Neural cell (in vitro differentiated cells): ENCODE data around the gene SLC47A1. TPM values are rescaled to one million over a fixed set of nuclear protein-coding genes. Genes with fewer than 3 reads are reported as not detected.

Source experiments
- H2AFZ ChIP-seq: fragments of 200-600, 300-800 bp; sonication (generic), shearing (Covaris generic); 2 replicates; pipeline ENCODE4 v1.6.0; 2014; ENCODE audit warnings: low read depth, mild to moderate bottlenecking, antibody characterized with exemption, low read length, moderate library complexity
- H3F3A ChIP-seq: fragments of 200-600 bp; shearing (Covaris generic); 2 replicates; pipeline ENCODE4 v1.6.1; 2016; ENCODE audit warnings: mild to moderate bottlenecking, moderate library complexity, mixed read lengths, antibody characterized with exemption, low read length; ENCODE audit not compliant: insufficient read depth, poor library complexity, severe bottlenecking
- H3K27ac ChIP-seq: fragments of 200-600, 300-800 bp; sonication (generic), shearing (Covaris generic); 2 replicates; pipeline ENCODE4 v1.5.1; 2014; ENCODE audit warnings: mild to moderate bottlenecking, low read length, moderate library complexity
- H3K27me3 ChIP-seq: fragments of 300-800, 200-600 bp; sonication (generic), shearing (Covaris generic); 2 replicates; pipeline ENCODE4 v1.6.0; 2014; ENCODE audit warnings: mild to moderate bottlenecking, low read depth, low read length, moderate library complexity; ENCODE audit not compliant: insufficient read depth
- H3K36me3 ChIP-seq: fragments of 300-800, 200-600 bp; sonication (generic), shearing (Covaris generic); 2 replicates; pipeline ENCODE4 v1.5.1; 2014; ENCODE audit warnings: mild to moderate bottlenecking, antibody characterized with exemption, low read length, moderate library complexity; ENCODE audit not compliant: insufficient read depth
- H3K4me2 ChIP-seq: fragments of 300-800, 200-600 bp; sonication (generic), shearing (Covaris generic); 2 replicates; pipeline ENCODE4 v1.6.0; 2014; ENCODE audit warnings: mild to moderate bottlenecking, low read length
- H3K4me3 ChIP-seq: fragments of 300-800, 200-600 bp; sonication (generic), shearing (Covaris generic); 2 replicates; pipeline ENCODE4 v1.5.1; 2014; ENCODE audit warnings: mild to moderate bottlenecking, low read length, moderate library complexity
- H3K79me2 ChIP-seq: fragments of 200-600 bp; shearing (Covaris generic); replicated peaks from 2 replicates; pipeline ENCODE4 v1.6.0; 2014; ENCODE audit warnings: mild to moderate bottlenecking, low read length, moderate library complexity; ENCODE audit not compliant: insufficient read depth
- H3K9ac ChIP-seq: fragments of 300-800, 200-600 bp; sonication (generic), shearing (Covaris generic); 2 replicates; pipeline ENCODE4 v1.6.1; 2016; ENCODE audit warnings: mild to moderate bottlenecking, low read length, mixed read lengths
- H3K9me2 ChIP-seq: fragments of 200-600 bp; shearing (Covaris generic); 2 replicates; pipeline ENCODE4 v1.6.1; 2016; ENCODE audit warnings: mild to moderate bottlenecking, low read length, mixed read lengths; ENCODE audit not compliant: insufficient read depth
- H3K9me3 ChIP-seq: fragments of 200-600, 300-800 bp; sonication (generic), shearing (Covaris generic); 2 replicates; pipeline ENCODE4 v1.6.1; 2016; ENCODE audit warnings: mild to moderate bottlenecking, mixed run types, low read length, moderate library complexity, mixed read lengths
- H4K20me1 ChIP-seq: fragments of 200-600 bp; shearing (Covaris generic); 2 replicates; pipeline ENCODE4 v1.6.1; 2016; ENCODE audit warnings: mild to moderate bottlenecking, mixed run types; ENCODE audit not compliant: insufficient read depth
- CTCF ChIP-seq: fragments of 450-650 bp; IDR thresholded peaks from 2 replicates; pipeline ENCODE4 v1.5.1; 2014; ENCODE audit warnings: antibody characterized with exemption, mild to moderate bottlenecking, moderate library complexity; ENCODE audit not compliant: poor library complexity, severe bottlenecking
- EP300 ChIP-seq: fragments of 450-650 bp; conservative IDR thresholded peaks from 2 replicates; pipeline ENCODE4 v1.6.1; 2014; ENCODE audit warnings: antibody characterized with exemption, mild to moderate bottlenecking, moderate library complexity; ENCODE audit not compliant: poor library complexity, severe bottlenecking
- EZH2 ChIP-seq: fragments of 200-600, 300-800 bp; shearing (Covaris generic), sonication (generic); IDR thresholded peaks from 2 replicates; pipeline ENCODE4 v1.6.1; 2014; ENCODE audit warnings: antibody characterized with exemption, low read length, borderline replicate concordance, mild to moderate bottlenecking; ENCODE audit not compliant: insufficient read depth, poor library complexity, severe bottlenecking
- MXI1 ChIP-seq: fragments of 450-650 bp; conservative IDR thresholded peaks from 2 replicates; pipeline ENCODE4 v1.6.1; 2014; ENCODE audit warnings: antibody characterized with exemption, mild to moderate bottlenecking; ENCODE audit not compliant: poor library complexity, severe bottlenecking
- POLR2AphosphoS5 ChIP-seq: IDR thresholded peaks from 2 replicates; pipeline ENCODE4 v1.6.1; 2012
- RAD21 ChIP-seq: fragments of 450-650 bp; conservative IDR thresholded peaks from 2 replicates; pipeline ENCODE4 v1.6.1; 2014; ENCODE audit warnings: antibody characterized with exemption, mild to moderate bottlenecking, moderate library complexity
- REST ChIP-seq: IDR thresholded peaks from 2 replicates; pipeline ENCODE4 v1.6.1; 2012; ENCODE audit warnings: borderline replicate concordance
- SMC3 ChIP-seq: fragments of 450-650 bp; conservative IDR thresholded peaks from 2 replicates; pipeline ENCODE4 v1.6.1; 2014; ENCODE audit warnings: antibody characterized with exemption, mild to moderate bottlenecking, moderate library complexity; ENCODE audit not compliant: poor library complexity
- TAF1 ChIP-seq: IDR thresholded peaks from 2 replicates; pipeline ENCODE4 v1.6.1; 2012; ENCODE audit warnings: low read depth
- polyA plus RNA-seq: library from polyadenylated mRNA; depleted of rRNA; stranded (reverse); fragments of >200 nt; gene quantifications from 2 replicates; pipeline ENCODE4 v1.2.3, GENCODE V29; 2014

SLC47A1 gene
- polyA plus RNA-seq, 1 donor from 2014 or later: not detected

- no peak overlapping the region for H2AFZ ChIP-seq
- no peak for TF ChIP-seq RAD21
- TF ChIP-seq EP300: no peak
- no peak for TF ChIP-seq CTCF
- no peak for TF ChIP-seq SMC3
- TF ChIP-seq POLR2AphosphoS5: no peak
- no peak for TF ChIP-seq TAF1
- no peak for TF ChIP-seq MXI1
- no peak for TF ChIP-seq REST
- no peak for TF ChIP-seq EZH2
- no peaks in the 10 kb centered on the region for H3K79me2 ChIP-seq
- peaks cover 35% of the 10 kb centered on the region for H3K27me3 ChIP-seq
- H3K36me3 ChIP-seq: no peaks in the 10 kb centered on the region
- no peaks in the 10 kb centered on the region for H4K20me1 ChIP-seq
- no peak overlapping the region for H3K4me2 ChIP-seq
- no peak overlapping the region for H3K9ac ChIP-seq
- H3K9me2 ChIP-seq: no peaks in the 10 kb centered on the region
- no peaks in the 10 kb centered on the region for H3K9me3 ChIP-seq
- no peaks in the 10 kb centered on the region for H3F3A ChIP-seq
- no peak overlapping the region for H3K4me3 ChIP-seq
- H3K27ac ChIP-seq: no peak overlapping the region
Observed at GRCh38 chr17:19531780-19532501, 1.7 kb upstream of the SLC47A1 start.

- Histone ChIP-seq H3K9me2 (no peaks in the 10 kb centered on the region), H3K27me3 (peaks cover 35% of the 10 kb centered on the region), H3K4me3 (peak overlapping the region; percentile 63), H3F3A (no peaks in the 10 kb centered on the region), H3K27ac (no peak overlapping the region), H4K20me1 (no peaks in the 10 kb centered on the region), H2AFZ (no peak overlapping the region), H3K4me2 (no peak overlapping the region), H3K9ac (no peak overlapping the region), H3K9me3 (no peaks in the 10 kb centered on the region), H3K36me3 (no peaks in the 10 kb centered on the region), H3K79me2 (no peaks in the 10 kb centered on the region)
- TF ChIP-seq EP300 (no peak), REST (no peak), CTCF (no peak), TAF1 (no peak)
Observed at GRCh38 chr17:19533036-19533717, 477 bp upstream of the SLC47A1 start.
